ENCODE results near the gene ABCC4.
"Not testable (repeated sequence)": the region's sequence is repeated elsewhere in the genome, so short reads cannot be mapped to it uniquely, and the experiment has no call there.

Gene ABCC4

DNA sequence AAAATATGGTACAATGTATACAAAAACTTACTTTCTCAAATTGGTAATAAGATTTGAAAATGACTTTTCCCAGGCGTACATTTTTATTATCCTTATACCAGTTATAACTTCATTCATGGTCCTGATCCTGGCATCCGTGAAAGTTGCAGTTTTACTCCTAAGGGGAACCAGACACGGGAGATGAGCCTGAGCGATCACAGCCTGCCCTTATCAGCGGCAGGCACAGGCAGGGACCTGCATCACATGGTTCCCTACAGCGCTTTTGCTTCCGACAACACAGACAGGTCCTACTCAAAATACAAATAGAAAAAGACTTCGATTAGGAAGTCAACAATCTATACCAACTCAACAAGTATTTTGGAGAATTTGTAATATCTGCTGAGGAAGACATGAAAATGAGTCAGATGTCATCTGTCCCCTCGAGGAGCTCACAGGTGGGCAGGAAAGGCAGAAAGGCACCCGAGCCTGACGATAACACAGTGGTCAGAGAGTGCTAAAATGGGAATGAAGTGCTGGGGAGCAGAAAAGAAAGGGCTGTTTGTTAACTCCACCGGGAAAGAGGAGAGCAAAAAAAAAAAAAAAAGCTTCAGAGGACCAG lies 93.4 kb downstream of the ABCC4 start:
- no peak overlapping the region for H3K4me3 ChIP-seq (ENCODE audit: low read depth, low read length)
- CTCF ChIA-PET, result interaction anchor here (1.7 to 3.4 kb wide), 3 partner anchors 14 to 173 kb away, joined by 5 to 34 read pairs (median 9); no protein-coding TSS in a partner anchor
- TF ChIP-seq, protein P1, sequence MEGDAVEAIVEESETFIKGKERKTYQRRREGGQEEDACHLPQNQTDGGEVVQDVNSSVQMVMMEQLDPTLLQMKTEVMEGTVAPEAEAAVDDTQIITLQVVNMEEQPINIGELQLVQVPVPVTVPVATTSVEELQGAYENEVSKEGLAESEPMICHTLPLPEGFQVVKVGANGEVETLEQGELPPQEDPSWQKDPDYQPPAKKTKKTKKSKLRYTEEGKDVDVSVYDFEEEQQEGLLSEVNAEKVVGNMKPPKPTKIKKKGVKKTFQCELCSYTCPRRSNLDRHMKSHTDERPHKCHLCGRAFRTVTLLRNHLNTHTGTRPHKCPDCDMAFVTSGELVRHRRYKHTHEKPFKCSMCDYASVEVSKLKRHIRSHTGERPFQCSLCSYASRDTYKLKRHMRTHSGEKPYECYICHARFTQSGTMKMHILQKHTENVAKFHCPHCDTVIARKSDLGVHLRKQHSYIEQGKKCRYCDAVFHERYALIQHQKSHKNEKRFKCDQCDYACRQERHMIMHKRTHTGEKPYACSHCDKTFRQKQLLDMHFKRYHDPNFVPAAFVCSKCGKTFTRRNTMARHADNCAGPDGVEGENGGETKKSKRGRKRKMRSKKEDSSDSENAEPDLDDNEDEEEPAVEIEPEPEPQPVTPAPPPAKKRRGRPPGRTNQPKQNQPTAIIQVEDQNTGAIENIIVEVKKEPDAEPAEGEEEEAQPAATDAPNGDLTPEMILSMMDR (IDR thresholded peaks at IDR 0.05; ENCODE audit: insufficient read depth, low read length, missing control alignments), result no peak
- POLR2A ChIA-PET, result no interaction called here
- DNase-seq (ENCODE audit: low read depth, low spot score), result no peak

DNA sequence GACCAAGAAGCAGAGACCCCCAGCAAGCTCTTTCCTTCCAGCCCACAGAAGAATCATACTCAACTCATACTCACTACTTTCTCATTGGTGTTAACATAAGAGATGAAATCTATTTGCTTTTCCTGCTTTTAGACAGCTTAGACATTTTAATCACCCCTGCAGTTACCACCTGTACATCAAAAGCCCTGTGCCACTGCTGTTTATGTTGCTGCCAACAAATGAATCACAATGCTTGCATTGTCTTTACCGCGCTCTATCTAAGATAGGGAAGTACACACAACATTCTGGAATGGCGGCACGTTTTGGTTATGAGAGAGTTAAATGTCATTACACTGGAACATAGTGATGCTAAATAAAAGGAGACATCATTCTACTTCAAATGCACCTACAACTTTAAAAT lies 95.1 kb downstream of the ABCC4 start:
- no peak for DNase-seq (ENCODE audit: low read depth, low spot score)
- CTCF ChIA-PET, result interaction anchor here (9.7 kb wide), 1 partner anchor 15 kb away, joined by 74 read pairs; no protein-coding TSS in a partner anchor
- TF ChIP-seq, protein P1 (IDR thresholded peaks at IDR 0.05; ENCODE audit: insufficient read depth, low read length, missing control alignments), result no peak
- POLR2A ChIA-PET, result no interaction called here
- no peak overlapping the region for H3K4me3 ChIP-seq (ENCODE audit: low read depth, low read length)

DNA sequence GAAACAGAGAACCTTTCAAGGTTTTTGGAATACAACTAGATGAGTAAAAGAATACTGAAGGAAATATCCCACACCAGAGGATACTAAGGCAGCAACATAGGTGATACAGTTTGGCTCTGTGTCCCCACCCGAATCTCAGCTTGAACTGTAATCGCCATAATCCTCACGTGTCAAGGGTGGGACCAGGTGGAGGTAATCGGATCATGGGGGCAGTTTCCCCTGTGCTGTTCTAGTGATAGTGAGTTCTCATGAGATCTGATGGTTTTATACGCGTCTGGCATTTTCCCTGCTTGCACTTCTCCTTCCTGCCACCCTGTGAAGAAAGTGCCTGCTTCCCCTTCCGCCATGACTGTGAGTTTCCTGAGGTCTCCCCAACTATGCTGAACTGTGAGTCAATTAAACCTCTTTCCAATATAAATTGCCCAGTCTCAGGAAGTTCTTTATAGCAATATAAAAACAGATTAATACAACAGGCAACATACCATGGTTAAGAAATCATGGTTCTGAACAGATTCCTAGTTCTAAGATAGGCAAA lies 97.0 kb downstream of the ABCC4 start:
- DNase-seq (ENCODE audit: low read depth, low spot score), result no peak
- ChIA-PET POLR2A (no interaction called here), CTCF (interaction anchor here (1.3 to 9.7 kb wide), 3 partner anchors 14 to 200 kb away, joined by 3 to 74 read pairs (median 3); no protein-coding TSS in a partner anchor)
- TF ChIP-seq, protein P1 (IDR thresholded peaks at IDR 0.05; ENCODE audit: insufficient read depth, low read length, missing control alignments), result no peak
- no peak overlapping the region for H3K4me3 ChIP-seq (ENCODE audit: low read depth, low read length)

DNA sequence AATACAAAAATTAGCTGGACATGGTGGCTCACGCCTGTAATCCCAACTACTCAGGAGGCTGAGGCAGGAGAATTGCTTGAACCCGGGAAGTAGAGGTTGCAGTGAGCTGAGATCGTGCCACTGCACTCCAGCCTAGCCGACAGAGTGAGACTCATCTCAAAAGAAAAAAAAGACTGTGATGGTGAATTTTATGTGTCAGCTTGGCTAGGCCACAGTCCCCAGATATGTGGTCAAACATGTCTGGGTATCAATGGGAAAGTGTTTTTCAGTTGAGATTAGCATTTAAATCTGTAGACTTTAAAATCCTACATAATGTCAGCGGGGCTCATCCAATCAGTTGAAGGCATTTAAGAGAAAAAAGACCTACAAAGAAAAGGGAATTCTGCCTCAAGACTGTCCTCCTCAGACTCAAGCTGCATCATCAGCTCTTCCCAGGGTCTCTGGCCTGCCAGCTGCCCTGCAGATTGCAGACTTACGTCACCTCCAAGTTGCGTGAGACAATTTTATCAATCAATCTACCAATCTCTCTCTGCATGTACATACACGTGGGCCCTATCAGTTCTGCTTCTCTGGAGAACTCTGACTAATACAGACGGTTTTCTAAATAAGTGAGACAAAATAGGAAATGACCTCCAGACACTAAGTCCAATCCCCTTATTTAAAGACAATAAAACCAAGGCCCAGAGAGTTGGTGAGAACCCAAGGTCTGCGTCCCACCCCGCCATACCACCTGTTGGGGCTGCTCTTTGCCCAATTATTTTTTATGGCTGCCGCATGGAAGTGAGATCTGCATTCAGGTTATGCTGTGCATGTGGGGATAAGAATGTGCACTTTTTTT lies 99.2 kb downstream of the ABCC4 start:
- TF ChIP-seq, protein P1 (IDR thresholded peaks at IDR 0.05; ENCODE audit: insufficient read depth, low read length, missing control alignments), result no peak

DNA sequence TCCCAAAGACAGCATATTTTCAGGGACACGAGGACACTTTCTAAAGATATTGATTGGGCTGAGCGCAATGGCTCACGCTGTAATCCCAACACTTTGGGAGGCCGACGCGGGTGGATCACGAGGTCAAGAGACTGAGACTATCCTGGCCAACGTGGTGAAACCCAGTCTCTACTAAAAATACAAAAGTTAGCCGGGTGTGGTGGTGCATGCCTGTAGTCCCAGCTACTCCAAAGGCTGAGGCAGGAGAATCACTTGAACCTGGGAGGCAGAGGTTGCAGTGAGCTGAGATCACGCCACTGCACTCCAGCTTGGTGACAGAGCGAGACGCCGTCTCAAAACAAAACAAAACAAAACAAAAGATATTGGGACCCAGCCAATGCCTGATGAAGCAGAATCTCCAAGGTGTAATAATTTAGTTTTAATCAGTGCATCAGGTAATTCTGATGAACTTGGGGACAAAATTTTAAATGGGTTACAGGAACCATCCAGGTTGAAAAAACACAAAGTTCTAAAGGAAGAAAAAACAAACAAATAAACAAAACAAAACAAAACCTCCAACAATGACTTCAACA lies 100.8 kb downstream of the ABCC4 start:
- POLR2A ChIA-PET, result not testable (repeated sequence)

More for the DNA sequence above, 99.2 kb downstream of the ABCC4 start:
- ChIA-PET CTCF (interaction anchor here (1.4 to 9.7 kb wide), 3 partner anchors 8 to 175 kb away, joined by 3 to 74 read pairs (median 3); no protein-coding TSS in a partner anchor), POLR2A (no interaction called here)
- H3K4me3 ChIP-seq (ENCODE audit: low read depth, low read length), result no peak overlapping the region
- no peak for DNase-seq (ENCODE audit: low read depth, low spot score)

DNA sequence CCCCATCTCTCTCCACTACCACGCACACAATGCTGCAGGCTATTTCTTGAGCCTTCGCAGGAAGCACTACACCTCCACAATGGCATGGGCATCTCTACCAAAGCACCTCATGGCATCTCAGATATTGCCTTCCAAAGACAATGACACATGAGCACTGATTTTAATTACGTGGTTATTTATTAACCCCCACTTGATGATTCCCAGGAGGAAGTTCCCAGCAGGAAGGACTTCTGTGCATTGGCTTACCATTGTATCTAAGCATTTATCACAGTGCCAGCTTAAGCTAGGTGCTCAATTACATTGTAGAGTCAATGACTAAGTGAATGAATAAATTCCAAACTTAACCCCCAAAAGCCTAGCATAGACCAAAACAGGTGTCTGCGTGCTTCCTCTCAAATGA lies 101.4 kb downstream of the ABCC4 start:
- DNase-seq (ENCODE audit: low read depth, low spot score), result no peak
- H3K4me3 ChIP-seq (ENCODE audit: low read depth, low read length), result no peak overlapping the region
- TF ChIP-seq, protein P1 (IDR thresholded peaks at IDR 0.05; ENCODE audit: insufficient read depth, low read length, missing control alignments), result no peak
- ChIA-PET POLR2A (no interaction called here), CTCF (interaction anchor here (9.7 to 14.9 kb wide), 2 partner anchors 9 to 192 kb away, joined by 74 to 1369 read pairs; no protein-coding TSS in a partner anchor)

More for the DNA sequence above, 100.8 kb downstream of the ABCC4 start:
- DNase-seq (ENCODE audit: low read depth, low spot score); H3K4me3 ChIP-seq (ENCODE audit: low read depth, low read length): not testable (repeated sequence)
- CTCF ChIA-PET, result interaction anchor here (9.7 to 14.9 kb wide), 2 partner anchors 10 to 192 kb away, joined by 74 to 1369 read pairs; no protein-coding TSS in a partner anchor

DNA sequence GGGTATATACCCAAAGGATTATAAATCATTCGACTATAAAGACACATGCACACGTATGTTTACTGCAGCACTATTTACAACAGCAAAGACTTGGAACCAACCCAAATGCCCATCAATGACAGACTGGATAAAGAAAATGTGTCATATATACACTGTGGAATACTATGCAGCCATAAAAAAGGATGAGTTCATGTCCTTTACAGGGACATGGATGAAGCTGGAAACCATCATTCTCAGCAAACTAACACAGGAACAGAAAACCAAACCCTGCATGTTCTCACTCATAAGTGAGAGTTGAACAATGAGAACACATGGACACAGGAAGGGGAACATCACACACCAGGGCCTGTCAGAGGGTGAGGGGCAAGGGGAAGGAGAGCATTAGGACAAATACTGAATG lies 102.6 kb downstream of the ABCC4 start:
- H3K4me3 ChIP-seq (ENCODE audit: low read depth, low read length); DNase-seq (ENCODE audit: low read depth, low spot score); POLR2A ChIA-PET: not testable (repeated sequence)
- CTCF ChIA-PET, result interaction anchor here (9.7 to 14.9 kb wide), 2 partner anchors 8 to 194 kb away, joined by 74 to 1369 read pairs; no protein-coding TSS in a partner anchor
